Prostate gland (tissue), 2 donors: ENCODE results near the gene FHIP2A.

Source experiments
- CTCF ChIP-seq, 4 experiments: fragments of 200-600 bp in 2 of 4; fragments of 450-650 bp in 2 of 4; sonication (generic) in 2 of 4; IDR thresholded peaks; 1 replicate in 3 of 4; 2 replicates in 1 of 4; pipeline ENCODE4 v1.5.1; 2016 to 2019; ENCODE audit warnings: antibody characterized with exemption in 4 of 4, mild to moderate bottlenecking in 2 of 4, moderate library complexity in 2 of 4
- POLR2A ChIP-seq: fragments of 450-650 bp; IDR thresholded peaks from one replicate; pipeline ENCODE4 v1.6.1; 2016; ENCODE audit warnings: antibody characterized with exemption, mild to moderate bottlenecking
- POLR2AphosphoS5 ChIP-seq: sonication (generic); formaldehyde crosslinking; IDR thresholded peaks from one replicate; pipeline ENCODE4 v1.6.1; 2017; ENCODE audit warnings: antibody characterized with exemption

DNA sequence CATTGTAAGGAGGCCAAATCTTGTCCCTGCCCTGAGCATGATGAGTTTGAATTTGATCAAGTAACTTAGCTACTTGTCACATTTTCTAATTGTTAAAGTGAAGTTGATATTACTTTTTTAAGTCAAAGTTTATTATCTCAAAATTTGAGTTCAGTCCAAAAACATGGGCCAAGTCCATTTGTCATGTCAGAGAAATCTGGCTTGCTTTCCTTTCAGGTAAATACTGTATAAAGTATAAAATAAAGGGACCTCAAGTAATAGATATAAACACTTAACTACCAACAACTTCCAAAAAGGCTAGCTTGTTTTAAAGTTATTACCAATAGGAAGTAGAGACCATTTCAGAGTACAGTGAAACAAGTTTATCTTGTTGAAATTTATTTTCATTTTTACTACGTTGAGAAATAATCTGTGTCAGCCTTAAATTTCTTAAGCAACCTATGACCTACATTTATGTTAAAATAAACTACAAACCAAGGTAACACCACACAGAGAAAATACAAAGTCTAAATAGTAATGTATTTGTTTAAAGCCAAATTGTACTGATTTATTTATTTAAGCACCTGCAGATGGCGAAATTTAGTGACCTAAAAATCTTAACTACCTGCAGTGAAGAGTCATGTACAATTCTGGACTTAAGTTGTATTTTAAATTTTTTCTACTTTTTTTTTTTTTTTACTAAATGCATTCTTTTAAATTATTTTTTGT lies 36.5 kb downstream of the FHIP2A start:
- TF ChIP-seq POLR2AphosphoS5 (no peak), CTCF (IDR thresholded peaks at IDR 0.05) (no peak), POLR2A (no peak)
